DMS153 treated with DMSO at 0.1 percent for 48 hours (cell line): Measurements from ENCODE around the gene KAZN.

Experiments
- DNase-seq: peaks from one replicate; lab custom pipeline; 2025; ENCODE audit not compliant: unreplicated experiment; lab: John Stamatoyannopoulos, UW

Gene KAZN

DNA sequence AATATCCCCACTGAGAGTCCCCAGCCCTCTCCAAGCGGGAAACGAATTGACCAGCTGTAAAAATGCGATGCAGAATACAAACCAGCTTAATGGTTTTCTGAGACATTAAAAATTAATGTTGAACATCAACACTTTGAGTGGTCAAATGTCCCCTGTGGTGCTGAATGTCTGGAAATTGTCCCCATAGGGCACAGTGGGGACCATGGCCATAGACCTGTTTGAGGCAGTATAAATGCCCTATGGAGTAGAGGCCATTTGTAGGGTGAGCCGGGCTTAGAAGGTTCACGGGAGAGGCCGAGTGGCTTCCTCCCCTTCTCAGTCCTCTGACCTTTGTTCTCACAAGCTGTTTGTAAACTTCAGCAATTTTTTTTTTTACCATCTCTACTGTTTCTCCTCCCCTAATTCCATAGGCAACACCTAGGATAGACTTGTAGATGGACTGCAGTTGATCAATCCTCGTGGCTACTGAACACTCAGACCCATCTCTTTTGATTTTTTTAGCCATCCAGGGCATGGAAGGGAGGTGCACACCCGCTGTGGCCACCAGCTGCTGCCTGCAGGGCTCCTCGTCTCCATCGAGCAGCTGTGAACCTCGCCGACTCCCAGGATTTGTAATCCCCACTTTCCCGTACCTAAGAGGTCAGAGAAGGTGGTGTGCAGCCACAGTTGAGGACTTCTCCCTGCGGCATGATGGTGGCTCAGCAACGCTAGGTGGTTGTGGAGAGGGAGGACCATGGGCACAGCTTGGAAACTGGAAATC lies 41.0 kb downstream of the KAZN start:
- DNase-seq, result no peak

DNA sequence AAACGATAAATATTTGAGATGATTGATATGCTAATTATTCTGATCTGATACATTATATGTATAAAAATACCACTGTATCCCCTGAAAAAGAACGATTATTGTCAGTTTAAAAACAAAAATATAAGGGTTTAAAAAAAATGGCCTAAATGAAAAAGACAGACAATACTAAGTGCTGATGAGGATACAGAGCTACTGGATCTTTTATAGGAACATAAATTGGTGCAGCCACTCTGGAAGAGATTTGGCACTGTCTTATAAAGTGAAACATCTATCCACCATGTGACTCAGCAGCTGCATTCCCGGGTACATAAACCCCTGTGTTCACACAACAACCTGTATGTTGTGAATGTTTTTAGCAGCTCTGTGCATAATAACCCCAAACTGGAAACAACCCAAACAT lies 44.2 kb downstream of the KAZN start:
- no peak for DNase-seq

DNA sequence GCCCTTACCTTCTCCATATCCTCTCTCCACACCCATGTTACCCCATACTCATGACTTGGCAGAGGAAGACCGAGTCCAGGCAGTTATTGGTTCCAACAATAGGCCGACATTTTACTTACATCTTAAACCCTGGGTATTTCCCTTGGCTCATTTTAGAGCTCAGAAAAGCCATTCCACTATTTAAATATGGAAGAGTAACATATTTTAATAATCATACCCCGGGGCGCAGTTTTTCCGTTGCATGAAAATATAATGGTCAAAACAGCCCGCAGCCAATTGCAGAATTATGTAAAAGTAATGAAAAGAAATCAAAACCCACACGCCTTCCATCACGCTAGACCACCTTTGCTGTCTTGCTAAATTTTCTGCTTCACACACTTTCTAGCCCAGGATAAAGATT lies 48.5 kb downstream of the KAZN start:
- no peak for DNase-seq

DNA sequence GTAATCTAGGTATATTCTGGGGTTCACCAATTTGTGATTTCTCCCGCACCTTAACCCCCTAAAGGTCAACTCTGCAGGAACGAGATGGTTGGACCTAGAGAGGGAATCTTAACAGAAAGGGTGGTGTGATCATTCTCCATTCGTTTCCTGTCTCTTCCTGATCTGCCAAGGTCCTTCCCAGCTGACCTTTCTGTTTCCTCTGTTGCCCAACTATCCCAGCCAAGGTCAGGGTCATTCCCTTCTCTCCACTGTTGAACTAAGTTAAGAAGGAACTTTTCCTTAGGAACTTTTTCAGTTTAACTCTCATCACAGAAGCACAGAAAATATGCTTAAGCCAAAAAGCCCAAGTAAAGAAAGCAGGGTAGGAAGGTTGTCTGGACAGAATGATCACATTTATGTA lies 49.3 kb downstream of the KAZN start:
- no peak for DNase-seq

DNA sequence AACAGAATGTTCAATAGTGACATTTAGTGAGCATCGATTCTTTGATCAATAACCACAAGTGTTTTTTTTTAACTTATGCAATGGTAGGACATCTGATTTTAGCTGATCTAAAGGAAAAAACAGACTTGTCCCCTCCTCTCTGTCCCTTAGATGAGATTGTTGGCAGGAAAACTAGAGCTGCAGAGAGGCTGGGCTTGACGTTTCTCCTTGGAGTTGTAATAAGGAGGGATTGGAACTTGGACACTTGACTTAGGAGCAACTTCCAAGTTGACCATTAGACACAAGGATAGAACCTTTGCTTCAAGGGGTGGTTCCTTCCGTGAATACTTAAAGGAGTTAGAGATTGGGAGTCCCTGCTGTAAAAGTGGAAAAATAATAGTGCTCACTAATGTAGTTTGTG lies 49.9 kb downstream of the KAZN start:
- no peak for DNase-seq

DNA sequence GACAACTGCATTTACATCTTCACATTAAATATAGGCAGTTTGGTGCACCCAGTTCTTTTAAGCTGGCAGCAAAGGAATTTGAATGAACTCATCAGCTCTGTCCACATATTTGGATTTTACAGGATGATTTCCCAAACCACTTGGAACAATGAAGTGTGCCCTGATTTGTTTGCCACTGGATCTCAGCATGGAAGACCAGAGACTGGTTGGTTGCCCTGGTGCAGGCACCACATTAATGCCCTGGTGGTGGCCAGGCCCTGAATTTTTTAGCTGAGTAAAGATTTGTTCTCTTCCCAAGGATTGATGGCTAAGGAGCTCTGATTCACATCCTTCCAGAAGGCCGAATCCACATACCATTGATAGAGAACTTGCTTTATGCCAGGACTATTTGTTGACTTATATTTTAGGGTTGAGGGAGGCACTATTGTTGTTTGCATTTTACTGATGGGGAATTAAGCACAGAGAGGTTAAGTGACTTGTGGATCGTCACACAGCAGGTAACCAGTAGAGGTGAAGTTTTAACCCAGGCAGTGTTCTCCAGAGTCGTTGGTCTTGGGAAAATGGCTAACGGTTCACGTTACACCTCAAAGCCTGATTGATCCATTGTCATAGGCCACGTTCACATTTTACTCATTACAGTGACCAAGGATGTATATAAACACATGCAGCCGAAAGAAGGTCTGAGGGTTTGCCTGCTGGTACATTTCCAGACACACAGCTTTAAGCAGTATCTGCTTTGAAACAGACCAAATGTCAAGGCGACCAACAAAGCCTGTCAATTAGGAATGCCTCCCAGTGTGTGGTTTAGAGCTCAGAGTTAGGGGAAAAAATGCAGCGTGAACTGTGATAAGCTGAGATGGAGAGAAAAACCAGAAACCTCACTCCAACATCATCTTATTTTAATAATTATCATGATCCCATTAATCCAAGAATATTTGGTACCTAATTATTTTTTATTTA lies 50.7 kb downstream of the KAZN start:
- no peak for DNase-seq

DNA sequence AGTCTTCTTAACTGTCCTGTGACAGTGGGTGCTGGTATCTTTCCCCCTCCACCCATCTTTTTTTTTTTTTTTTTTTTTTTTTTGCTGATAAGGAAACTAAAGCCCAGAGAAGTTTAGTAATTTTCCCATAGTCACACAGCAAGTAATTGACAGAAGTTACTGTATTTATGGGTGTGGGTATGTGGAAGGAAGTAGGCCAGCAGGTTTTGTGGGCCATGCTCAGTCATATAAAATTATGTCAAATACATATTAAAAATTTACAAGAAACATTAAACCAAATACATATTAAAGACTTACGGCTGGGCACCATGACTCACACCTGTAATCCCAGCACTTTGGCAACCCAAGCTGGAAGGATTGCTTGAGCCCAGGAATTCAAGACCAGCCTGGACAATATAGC lies 51.5 kb downstream of the KAZN start:
- DNase-seq, result no peak

DNA sequence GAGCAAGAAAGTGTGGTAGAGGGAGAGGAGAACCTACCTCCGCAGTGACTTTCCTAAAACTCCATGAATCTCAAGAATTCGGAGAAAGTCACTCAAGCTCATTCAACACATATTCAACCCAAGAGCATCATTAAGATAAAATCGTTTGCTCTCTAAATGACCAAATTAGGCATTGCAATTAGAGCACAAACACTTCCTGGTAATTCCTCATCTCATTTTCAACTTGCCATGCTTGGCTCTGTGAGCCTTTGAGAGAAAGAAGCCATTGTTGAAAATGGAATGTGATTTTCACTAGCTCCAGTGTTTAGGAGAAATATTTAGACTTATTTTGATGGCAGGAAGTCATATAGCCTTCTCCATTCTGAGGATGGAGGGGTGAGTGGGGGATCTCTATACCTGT lies 52.5 kb downstream of the KAZN start:
- DNase-seq, result no peak

DNA sequence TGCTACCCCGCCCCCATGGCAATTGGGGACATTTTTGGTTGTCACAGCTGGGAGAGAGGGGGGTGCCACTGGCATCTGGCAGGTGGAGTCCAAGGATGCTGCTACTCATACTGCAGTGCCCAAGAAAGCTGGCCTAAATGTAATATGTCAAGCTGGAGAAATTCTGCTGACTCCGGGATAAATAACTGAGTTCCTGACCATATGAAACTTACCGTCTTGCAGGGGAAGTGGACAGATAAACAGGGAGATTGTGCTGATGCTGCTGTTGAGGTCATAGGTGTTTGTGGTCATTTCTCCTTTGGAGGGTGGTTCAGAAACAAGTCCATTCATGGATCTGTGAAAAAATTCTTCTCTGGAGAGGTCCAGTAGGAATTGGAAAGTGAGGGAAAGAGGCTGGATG lies 54.4 kb downstream of the KAZN start:
- no peak for DNase-seq

DNA sequence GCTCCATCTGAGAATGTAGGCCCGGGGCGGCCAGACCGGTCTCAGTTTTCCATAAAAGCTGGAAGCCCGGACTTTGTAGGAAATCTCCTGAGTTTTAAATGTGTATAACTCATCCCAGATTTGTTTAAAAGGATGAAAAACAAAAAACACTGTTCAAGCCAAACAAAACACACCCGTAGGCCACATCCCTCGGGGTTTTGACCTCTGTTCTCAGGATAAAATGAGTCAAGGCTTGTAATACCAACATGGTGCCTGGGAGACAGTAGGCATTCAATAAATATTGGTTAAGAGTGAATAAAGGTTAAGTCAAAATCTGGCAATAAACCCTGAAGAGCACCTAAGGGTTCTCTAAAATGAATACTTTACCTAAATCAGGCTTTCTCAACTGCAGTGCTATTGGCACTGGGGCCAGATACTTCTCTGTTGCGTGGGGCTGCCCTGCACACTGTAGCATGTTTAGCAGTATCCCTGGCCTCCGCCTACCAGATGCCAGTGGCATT lies 55.0 kb downstream of the KAZN start:
- no peak for DNase-seq

DNA sequence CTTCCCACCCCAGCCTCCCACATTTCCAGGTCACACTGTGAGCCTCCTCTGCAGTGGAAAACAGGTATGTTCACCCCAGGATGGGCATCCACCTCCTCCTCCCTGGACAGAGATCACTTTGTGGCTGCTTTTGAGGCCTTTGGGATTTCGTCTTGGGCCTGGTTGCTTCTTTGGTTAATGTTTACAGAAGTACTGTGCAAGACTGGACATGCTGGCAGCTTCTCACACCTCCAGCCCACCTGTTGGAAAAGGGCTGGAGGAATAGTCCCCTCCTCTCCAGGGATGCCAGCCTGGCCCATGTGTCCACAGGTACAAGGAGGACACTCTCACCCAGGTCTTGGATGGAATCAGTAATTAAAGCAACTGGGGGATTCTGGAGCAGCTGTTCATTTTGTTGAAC lies 56.1 kb downstream of the KAZN start:
- no peak for DNase-seq

DNA sequence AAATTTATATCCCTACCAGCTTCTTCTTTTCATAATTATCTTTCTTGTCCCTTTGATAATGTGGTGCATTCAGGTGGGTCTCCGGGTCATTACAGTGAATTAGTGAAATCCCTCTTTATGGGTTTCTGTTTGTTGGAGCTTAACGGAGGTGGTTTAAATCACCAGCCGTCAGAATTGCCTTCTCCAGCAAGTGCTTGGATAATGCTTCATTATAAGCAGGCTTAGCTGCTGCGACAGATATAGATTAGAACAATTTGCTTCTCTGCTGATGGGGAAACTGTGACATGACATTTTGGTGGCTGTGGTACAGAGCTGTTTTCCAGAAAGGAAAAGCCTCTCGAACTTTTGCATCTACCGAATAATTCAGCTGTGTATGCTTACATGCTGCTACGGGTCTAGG lies 56.9 kb downstream of the KAZN start:
- no peak for DNase-seq

DNA sequence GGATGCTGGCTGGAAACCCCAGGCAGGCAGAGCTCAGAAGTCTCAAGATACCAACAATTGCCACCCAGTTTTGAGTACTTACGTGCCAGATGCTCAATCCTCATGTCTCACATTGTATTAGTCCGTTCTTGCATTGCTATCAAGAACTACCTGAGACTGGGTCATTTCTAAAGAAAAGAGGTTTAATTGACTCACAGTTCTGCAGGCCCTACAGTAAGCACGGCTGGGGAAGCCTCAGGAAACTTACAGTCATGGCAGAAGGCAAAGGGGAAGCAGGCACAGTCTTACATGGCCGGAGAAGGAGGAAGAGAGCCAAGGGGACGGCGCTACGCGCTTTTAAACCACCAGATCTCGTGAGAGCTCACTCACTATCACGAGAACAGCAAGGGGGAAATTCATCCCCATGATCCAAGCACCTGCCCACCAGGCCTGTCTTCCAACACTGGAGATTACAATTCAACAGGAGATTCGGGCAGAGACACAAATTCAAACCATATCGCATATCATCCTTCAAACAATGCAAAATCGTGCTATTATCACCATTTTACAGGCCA lies 58.0 kb downstream of the KAZN start:
- DNase-seq, result no peak

DNA sequence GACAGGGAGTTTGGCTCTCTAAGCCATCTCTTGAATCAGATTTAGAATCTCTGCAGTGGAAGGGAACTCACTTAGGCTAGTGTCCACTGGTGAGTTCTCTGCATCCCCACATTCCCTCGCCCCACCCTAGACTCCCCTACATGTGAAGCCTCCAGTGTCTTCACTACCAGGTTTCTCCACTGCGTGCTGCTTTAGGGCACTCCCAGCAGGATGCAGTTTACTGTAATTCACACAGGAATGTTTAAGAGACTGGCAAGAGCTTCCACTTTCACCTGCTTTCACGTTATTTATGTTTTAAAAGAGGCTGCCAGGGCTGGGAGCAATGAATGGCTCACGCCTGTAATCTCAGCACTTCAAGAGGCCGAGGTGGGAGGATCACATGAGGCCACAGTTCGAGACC lies 60.2 kb downstream of the KAZN start:
- DNase-seq, result no peak

DNA sequence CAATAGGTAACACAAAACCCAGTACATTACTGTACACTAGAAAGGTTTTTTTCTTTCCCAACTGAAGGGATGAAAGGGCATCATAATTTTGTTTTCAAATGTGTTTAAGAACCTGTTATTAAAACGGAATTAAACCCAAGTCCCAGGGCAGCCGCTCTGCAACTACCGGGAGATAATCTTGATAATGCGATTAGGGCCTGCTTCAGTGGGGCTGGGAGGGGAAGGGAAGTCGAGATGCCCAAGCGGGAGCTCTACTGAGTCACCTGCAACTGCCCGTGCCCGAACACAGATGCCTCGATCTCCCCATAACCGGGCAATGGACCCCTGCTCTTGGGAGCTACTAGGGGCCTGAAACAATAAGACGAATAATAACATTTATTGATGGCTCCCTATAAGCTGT lies 61.4 kb downstream of the KAZN start:
- DNase-seq, result no peak

DNA sequence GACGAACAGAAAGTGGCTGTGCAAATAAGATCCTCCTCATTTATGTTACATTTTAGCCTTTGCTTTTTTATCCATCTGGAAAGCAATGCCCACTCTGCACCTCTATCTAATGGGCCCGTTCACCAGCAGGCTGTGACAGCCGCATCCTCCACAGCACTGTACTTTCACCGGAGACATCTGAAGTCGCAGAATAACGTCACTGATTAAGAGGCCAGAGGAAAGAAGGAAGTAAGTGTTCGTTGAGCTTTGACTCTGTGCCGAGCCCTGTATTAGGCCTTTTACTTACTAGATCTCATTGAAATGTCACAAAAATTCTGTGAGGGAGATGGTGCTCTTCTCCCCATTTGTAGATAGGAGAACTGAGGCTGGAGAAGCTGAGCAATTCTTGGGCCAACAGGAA lies 62.3 kb downstream of the KAZN start:
- DNase-seq, result no peak

DNA sequence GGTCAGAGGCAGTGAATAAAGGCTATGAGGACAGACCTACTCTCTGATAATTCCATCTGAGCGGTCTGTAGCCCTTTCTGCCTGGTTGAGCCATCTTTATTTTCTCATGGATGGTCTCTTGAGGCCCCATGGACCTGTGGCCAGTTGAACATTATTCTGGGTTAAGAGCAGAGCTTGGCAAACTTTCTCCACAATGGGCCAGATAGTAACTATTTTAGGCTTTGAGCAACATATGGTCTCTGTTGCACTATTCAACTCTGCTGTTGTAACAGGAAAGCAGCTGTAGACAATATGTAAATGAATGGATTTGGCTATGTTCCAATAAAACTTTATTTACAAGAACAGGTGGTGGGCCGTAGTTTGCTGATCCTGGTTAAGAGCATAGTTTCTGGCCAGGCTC lies 62.7 kb downstream of the KAZN start:
- DNase-seq, result no peak

DNA sequence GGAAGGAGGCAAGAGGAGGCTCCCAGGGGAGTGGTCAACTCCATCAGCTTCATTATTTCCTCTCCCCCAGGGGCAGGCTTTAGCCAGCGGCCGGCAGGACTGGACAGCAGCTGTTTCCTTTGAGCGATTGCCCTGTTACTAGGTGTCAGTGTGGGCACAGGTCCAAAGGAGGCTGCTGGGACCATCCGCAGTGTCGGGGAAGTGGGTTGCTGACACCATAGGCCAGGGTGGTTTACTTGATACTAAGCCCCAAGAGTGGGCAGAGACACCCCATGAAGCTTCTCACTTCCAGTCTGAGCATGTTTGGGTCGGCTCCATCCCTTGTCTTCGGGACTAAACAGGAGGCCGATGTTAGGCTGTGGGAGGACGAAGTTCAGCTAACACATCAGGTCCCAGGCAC lies 63.6 kb downstream of the KAZN start:
- no peak for DNase-seq

DNA sequence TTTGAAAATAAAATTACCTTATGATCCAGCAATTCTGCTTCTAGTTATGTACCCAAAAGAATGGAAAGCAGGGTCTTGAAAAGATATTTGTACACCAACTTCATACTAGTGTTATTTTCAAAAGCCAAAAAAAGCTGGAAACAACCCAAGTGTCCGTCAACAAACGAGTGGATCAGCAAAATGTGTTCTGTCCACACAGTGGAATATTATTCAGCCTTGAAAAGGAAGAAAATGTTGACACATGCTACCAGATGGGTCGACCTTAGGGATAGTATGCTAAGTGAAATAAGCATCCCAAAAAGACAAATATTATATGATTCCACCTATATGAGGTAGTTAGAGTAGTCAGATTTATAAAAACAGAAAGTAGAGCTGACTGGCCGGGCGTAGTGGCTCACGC lies 65.3 kb downstream of the KAZN start:
- no peak for DNase-seq

DNA sequence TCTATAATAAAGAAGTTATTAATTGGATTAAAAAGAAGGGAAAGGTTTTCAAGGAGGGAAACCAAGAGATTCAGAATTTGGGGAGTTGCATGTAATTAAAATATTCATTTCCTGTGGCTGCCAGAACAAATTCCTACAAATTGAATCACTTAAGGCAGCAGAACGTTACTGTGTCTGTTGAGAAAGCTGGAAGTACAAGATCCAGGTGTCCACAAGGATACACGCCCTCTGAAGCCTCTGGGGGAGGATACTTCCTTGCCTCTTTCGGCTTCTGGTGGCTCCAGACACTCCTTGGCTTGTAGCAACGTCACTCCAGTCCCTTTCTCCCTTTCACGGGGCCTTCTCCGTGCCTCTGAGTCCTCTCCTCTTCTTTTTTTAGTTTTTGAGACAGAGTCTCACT lies 67.9 kb downstream of the KAZN start:
- DNase-seq, result no peak

DNA sequence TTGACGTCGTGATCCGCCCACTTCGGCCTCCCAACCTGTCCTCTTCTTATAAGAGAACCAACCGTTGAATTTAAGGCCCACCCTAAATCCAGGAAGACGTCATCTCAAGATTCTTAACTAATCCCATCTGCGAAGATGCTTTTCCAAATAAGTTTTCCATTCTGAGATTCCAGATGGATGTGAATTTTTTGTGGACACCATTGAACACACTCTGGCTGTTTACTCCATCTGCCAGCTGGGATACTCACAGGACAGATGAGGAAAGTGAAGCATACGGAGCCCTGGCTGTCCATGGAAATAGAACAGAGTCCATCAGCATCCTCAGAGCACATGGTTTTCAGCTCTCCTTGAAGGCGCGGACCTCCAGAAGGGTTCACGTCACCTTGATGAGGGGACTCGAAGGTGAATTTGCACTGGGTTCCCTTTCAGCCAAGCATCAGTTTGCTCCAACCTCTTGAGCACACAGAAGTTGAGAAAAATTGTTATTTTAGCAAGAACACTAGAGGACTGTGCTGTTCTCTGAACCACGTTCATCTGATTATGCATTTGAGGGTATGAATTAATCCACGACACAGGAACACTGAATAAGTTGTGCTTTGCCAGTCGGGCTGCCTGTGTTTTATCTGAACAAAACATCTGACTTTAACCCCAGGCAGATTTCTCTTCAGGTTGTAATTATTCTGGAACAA lies 68.6 kb downstream of the KAZN start:
- DNase-seq, result no peak
